Measurements from ENCODE around the gene AP1M1.

Gene AP1M1

GRCh38 chr19:16208847-16209665, 11.3 kb downstream of the AP1M1 start:
- H3K9me3 ChIP-seq (ENCODE audit: severe bottlenecking) = no peaks in the 10 kb centered on the region
- H3K36me3 ChIP-seq (ENCODE audit: low read depth) = peaks cover 51% of the 10 kb centered on the region
- ATAC-seq (ENCODE audit: low read depth) (no peak), DNase-seq (ENCODE audit: low spot score) (no peak)
- H3K4me3 ChIP-seq (ENCODE audit: severe bottlenecking) = no peak overlapping the region
- H3K4me1 ChIP-seq (ENCODE audit: insufficient read depth, poor library complexity, severe bottlenecking) = no peaks in the 10 kb centered on the region
- H3K27me3 ChIP-seq (ENCODE audit: insufficient read depth, poor library complexity, severe bottlenecking) = no peaks in the 10 kb centered on the region
- H3K27ac ChIP-seq (ENCODE audit: poor library complexity, severe bottlenecking) = no peak overlapping the region
- TF ChIP-seq CTCF (IDR thresholded peaks at IDR 0.05; ENCODE audit: poor library complexity, severe bottlenecking) = no peak

GRCh38 chr19:16210168-16210567, 12.5 kb downstream of the AP1M1 start:
- no peaks in the 10 kb centered on the region for H3K4me1 ChIP-seq (ENCODE audit: insufficient read depth, poor library complexity, severe bottlenecking)

GRCh38 chr19:16213076-16213475, 15.4 kb downstream of the AP1M1 start:
- DNase-seq (ENCODE audit: low spot score) (no peak), ATAC-seq (ENCODE audit: low read depth) (no peak)
- Histone ChIP-seq H3K36me3 (ENCODE audit: low read depth) (peaks cover 57% of the 10 kb centered on the region), H3K27ac (ENCODE audit: poor library complexity, severe bottlenecking) (no peak overlapping the region), H3K4me1 (ENCODE audit: insufficient read depth, poor library complexity, severe bottlenecking) (no peaks in the 10 kb centered on the region), H3K27me3 (ENCODE audit: insufficient read depth, poor library complexity, severe bottlenecking) (no peaks in the 10 kb centered on the region), H3K9me3 (ENCODE audit: severe bottlenecking) (no peaks in the 10 kb centered on the region), H3K4me3 (ENCODE audit: severe bottlenecking) (no peak overlapping the region)
- TF ChIP-seq CTCF (IDR thresholded peaks at IDR 0.05; ENCODE audit: poor library complexity, severe bottlenecking) = no peak

More at GRCh38 chr19:16210168-16210567, 12.5 kb downstream of the AP1M1 start:
- Histone ChIP-seq H3K27me3 (ENCODE audit: insufficient read depth, poor library complexity, severe bottlenecking) (no peaks in the 10 kb centered on the region), H3K36me3 (ENCODE audit: low read depth) (peaks cover 54% of the 10 kb centered on the region), H3K4me3 (ENCODE audit: severe bottlenecking) (no peak overlapping the region), H3K9me3 (ENCODE audit: severe bottlenecking) (no peaks in the 10 kb centered on the region), H3K27ac (ENCODE audit: poor library complexity, severe bottlenecking) (no peak overlapping the region)
- no peak for TF ChIP-seq CTCF (IDR thresholded peaks at IDR 0.05; ENCODE audit: poor library complexity, severe bottlenecking)
- DNase-seq (ENCODE audit: low spot score) = no peak
- no peak for ATAC-seq (ENCODE audit: low read depth)

- DNase-seq (ENCODE audit: low spot score) (no peak), ATAC-seq (ENCODE audit: low read depth) (no peak)
- no peak overlapping the region for H3K27ac ChIP-seq (ENCODE audit: poor library complexity, severe bottlenecking)
- H3K4me1 ChIP-seq (ENCODE audit: insufficient read depth, poor library complexity, severe bottlenecking) = no peaks in the 10 kb centered on the region
- peaks cover 18% of the 10 kb centered on the region for H3K9me3 ChIP-seq (ENCODE audit: severe bottlenecking)
- peaks cover 61% of the 10 kb centered on the region for H3K36me3 ChIP-seq (ENCODE audit: low read depth)
- TF ChIP-seq CTCF (IDR thresholded peaks at IDR 0.05; ENCODE audit: poor library complexity, severe bottlenecking) = no peak
- H3K4me3 ChIP-seq (ENCODE audit: severe bottlenecking) = no peak overlapping the region
- no peaks in the 10 kb centered on the region for H3K27me3 ChIP-seq (ENCODE audit: insufficient read depth, poor library complexity, severe bottlenecking)
These were observed 19.3 kb downstream of the AP1M1 start for GRCh38 chr19:16216744-16217670.

Data from RWPE2 (cell line).